ENCODE measurements around the gene CST7. TPM values are rescaled to one million over a fixed set of nuclear protein-coding genes. Genes with fewer than 3 reads are reported as not detected.

The CST7 gene
- total and polyA plus RNA-seq, 2 experiments from 2014 or later: not detected

- TF ChIP-seq ETS1 (IDR thresholded peaks at IDR 0.05) (no peak), ZNF331 (CRISPR knock-in tag; IDR thresholded peaks at IDR 0.05; ENCODE audit: low read depth) (no peak), NANOG (IDR thresholded peaks at IDR 0.05; ENCODE audit: borderline replicate concordance) (no peak), JUNB (IDR thresholded peaks at IDR 0.05; ENCODE audit: unreplicated experiment) (no peak), REST (IDR thresholded peaks at IDR 0.05; ENCODE audit: unreplicated experiment) (no peak), STAT1 (IDR thresholded peaks at IDR 0.05; ENCODE audit: unreplicated experiment) (no peak)
Measured at GRCh38 chr20:24981282-24981681, 32.2 kb downstream of the CST7 start (continued).

DNA sequence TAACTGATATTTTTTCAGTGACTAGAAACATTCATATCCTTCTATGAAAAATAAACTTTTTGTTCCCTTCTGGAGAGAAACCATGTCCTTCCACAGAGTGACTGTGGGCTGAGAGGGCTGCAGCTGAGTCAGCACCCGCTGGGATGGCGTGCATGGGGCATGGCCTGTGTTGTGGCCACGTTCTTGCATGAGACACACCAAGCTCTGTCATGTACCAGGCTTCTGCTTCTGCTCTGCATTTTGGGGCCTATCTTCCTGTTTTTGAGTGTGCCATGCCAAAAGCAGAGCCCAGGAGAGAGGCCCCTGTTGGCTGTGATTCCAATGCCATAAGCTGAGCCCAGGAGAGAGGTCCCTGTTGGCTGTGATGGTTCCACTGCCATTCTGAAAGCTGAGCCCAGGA, 32.7 kb downstream of the CST7 start:
- Mint-ChIP-seq H3K27ac (no peak overlapping the region), H3K9me3 (peaks cover 12% of the 10 kb centered on the region), H3K27me3 (ENCODE audit: insufficient read depth, low read depth, poor library complexity) (peaks cover 5% of the 10 kb centered on the region), H3K4me1 (no peaks in the 10 kb centered on the region), H3K36me3 (ENCODE audit: low read depth) (peaks cover 58% of the 10 kb centered on the region), H3K4me3 (no peak overlapping the region)
- ATAC-seq (no peak), DNase-seq (ENCODE audit: low spot score) (no peak)
- Histone ChIP-seq H4K20me1 (replicated peaks; ENCODE audit: insufficient read depth) (peaks cover 2% of the 10 kb centered on the region; the same call in 1 of the 2 replicates), H3K36me3 (ENCODE audit: insufficient read depth) (0 out of 2 replicates have a peak, but pooled peaks cover 7% of the 10 kb centered on the region), H3K4me1 (ENCODE audit: insufficient read depth) (no peaks in the 10 kb centered on the region), H3F3A (replicated peaks; ENCODE audit: low read depth) (no peaks in the 10 kb centered on the region), H3K79me2 (replicated peaks; ENCODE audit: insufficient read depth) (peaks cover 46% of the 10 kb centered on the region), H3K4me2 (no peak overlapping the region), H2AFZ (no peak overlapping the region), H3K27me3 (ENCODE audit: insufficient read depth) (no peaks in the 10 kb centered on the region), H3K9me2 (ENCODE audit: insufficient read depth) (no peaks in the 10 kb centered on the region), H3K4me3 (no peak overlapping the region), H3K27ac (ENCODE audit: low read depth) (no peak overlapping the region)
- no peak for TF ChIP-seq EZH2 (IDR thresholded peaks at IDR 0.05; ENCODE audit: low read depth, unreplicated experiment)
- TF ChIP-seq NANOG (IDR thresholded peaks at IDR 0.05; ENCODE audit: borderline replicate concordance): no peak
- TF ChIP-seq ZNF331 (CRISPR knock-in tag; IDR thresholded peaks at IDR 0.05; ENCODE audit: low read depth): no peak
- TF ChIP-seq ETS1 (IDR thresholded peaks at IDR 0.05): no peak
- TF ChIP-seq CTCF (conservative IDR thresholded peaks at IDR 0.05; ENCODE audit: low read depth in 2 of 2): no peak
- TF ChIP-seq POLR2AphosphoS5 (IDR thresholded peaks at IDR 0.05; ENCODE audit: low read depth): no peak
- TF ChIP-seq ZNF114 (CRISPR knock-in tag; IDR thresholded peaks at IDR 0.05): no peak
- no peak for TF ChIP-seq REST (IDR thresholded peaks at IDR 0.05; ENCODE audit: unreplicated experiment)
